ENCODE measurements around the gene C3orf52. TPM values are rescaled to one million over a fixed set of nuclear protein-coding genes. Genes with fewer than 3 reads are reported as not detected.

Gene C3orf52
- total and polyA plus RNA-seq, 2 donors (not counting 1 experiment from before 2014, with no cell fraction given), result 1.5 to 1.8 TPM

DNA sequence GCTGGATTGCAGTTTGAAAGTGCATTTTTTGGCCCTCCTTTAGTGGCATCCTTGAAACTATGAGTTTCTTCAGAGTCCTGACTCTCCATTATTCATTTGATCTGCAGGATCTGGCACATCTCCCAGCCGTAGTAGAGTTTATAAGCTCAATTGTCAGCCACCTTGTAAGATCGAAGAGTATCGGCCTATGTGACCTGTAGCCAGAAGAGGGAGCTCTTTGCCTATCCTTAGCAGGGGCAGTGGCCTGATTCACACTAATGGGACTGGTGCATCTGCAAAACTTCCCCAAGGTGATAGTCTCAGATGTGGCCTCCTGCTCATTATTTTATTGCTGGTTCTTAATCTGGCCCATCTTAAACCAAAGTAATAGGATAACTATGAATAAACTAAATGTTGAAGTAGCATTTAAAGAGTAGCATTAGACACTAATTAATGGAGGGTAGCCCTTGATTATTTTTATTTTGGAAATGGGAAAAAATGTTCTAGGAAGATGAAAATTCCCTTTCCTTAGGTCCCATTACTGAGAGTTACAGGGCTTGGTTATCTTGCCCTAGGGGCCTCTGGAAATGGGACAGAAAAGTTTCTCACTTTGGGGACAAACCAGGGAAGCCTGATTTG is 25.7 kb downstream of the C3orf52 start:
- H3K27me3 ChIP-seq (ENCODE audit: control insufficient read depth, insufficient read depth, low read length), result no peaks in the 10 kb centered on the region
- no peaks in the 10 kb centered on the region for H3K4me1 ChIP-seq (ENCODE audit: control insufficient read depth, extremely low read depth, insufficient read depth, low read length)
- TF ChIP-seq EZH2 (IDR thresholded peaks at IDR 0.05; ENCODE audit: low read length, missing control alignments), result no peak
- TF ChIP-seq, protein P1, sequence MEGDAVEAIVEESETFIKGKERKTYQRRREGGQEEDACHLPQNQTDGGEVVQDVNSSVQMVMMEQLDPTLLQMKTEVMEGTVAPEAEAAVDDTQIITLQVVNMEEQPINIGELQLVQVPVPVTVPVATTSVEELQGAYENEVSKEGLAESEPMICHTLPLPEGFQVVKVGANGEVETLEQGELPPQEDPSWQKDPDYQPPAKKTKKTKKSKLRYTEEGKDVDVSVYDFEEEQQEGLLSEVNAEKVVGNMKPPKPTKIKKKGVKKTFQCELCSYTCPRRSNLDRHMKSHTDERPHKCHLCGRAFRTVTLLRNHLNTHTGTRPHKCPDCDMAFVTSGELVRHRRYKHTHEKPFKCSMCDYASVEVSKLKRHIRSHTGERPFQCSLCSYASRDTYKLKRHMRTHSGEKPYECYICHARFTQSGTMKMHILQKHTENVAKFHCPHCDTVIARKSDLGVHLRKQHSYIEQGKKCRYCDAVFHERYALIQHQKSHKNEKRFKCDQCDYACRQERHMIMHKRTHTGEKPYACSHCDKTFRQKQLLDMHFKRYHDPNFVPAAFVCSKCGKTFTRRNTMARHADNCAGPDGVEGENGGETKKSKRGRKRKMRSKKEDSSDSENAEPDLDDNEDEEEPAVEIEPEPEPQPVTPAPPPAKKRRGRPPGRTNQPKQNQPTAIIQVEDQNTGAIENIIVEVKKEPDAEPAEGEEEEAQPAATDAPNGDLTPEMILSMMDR (conservative IDR thresholded peaks at IDR 0.05 in 1 of 2, IDR thresholded peaks at IDR 0.05 in 1 of 2; ENCODE audit: low read depth in 1 of 2, low read length in 2 of 2), result peak; percentile 78 to 91
- DNase-seq (ENCODE audit: low read depth in 2 of 2), result peak; percentile 58 to 76
- no peaks in the 10 kb centered on the region for H3K36me3 ChIP-seq (ENCODE audit: control insufficient read depth, insufficient read depth, low read length)
- no peaks in the 10 kb centered on the region for H3K9me3 ChIP-seq (ENCODE audit: control insufficient read depth, insufficient read depth, low read depth, low read length)
- H3K79me2 ChIP-seq (ENCODE audit: control insufficient read depth, insufficient read depth, low read length), result no peaks in the 10 kb centered on the region
- H4K20me1 ChIP-seq (ENCODE audit: control insufficient read depth, extremely low read depth, insufficient read depth, low read length), result no peaks in the 10 kb centered on the region
- no peak overlapping the region for H3K4me2 ChIP-seq (ENCODE audit: extremely low read depth, insufficient read depth, low read length)
- no peak overlapping the region for H3K9ac ChIP-seq (ENCODE audit: insufficient read depth, low read length)
- no peak overlapping the region for H3K4me3 ChIP-seq (replicated peaks in 1 of 4; ENCODE audit: control extremely low read depth in 1 of 4, insufficient read depth in 1 of 4, low read depth in 3 of 4, low read length in 4 of 4)
- no peak overlapping the region for H2AFZ ChIP-seq (ENCODE audit: low read length)
- H3K27ac ChIP-seq (ENCODE audit: insufficient read depth, low read length), result no peak overlapping the region

DNA sequence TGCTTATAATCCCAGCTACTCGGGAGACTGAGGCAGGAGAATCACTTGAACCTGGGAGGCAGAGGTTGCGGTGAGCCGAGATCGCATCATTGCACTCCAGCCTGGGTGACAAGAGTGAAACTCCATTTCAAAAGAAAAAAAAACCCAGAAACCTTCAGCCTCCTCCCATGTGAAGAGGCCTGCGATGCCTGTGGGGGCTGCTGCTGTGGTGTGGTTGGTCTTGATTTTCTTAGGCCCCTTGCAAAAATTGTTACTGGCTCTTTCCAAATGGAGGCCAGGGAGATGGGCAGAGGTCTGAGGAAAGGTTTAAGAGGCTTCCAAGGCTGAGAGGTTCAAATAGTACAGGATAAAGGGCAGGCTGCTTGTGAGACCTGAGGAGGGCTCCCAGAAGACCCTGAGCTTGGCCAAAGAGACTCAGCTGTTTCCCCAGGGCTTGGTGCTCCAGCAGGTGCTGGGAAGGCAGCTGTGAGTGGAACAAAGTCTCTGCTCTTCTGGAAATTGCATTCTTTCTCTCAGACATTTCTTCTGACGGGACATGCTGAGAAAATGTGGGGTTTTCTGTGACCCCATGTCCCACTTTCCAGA is 28.5 kb downstream of the C3orf52 start:
- Histone ChIP-seq H3K4me1 (ENCODE audit: control insufficient read depth, extremely low read depth, insufficient read depth, low read length) (no peaks in the 10 kb centered on the region), H3K27ac (ENCODE audit: insufficient read depth, low read length) (no peak overlapping the region), H2AFZ (ENCODE audit: low read length) (no peak overlapping the region), H4K20me1 (ENCODE audit: control insufficient read depth, extremely low read depth, insufficient read depth, low read length) (no peaks in the 10 kb centered on the region), H3K27me3 (ENCODE audit: control insufficient read depth, insufficient read depth, low read length) (no peaks in the 10 kb centered on the region), H3K36me3 (ENCODE audit: control insufficient read depth, insufficient read depth, low read length) (no peaks in the 10 kb centered on the region), H3K9ac (ENCODE audit: insufficient read depth, low read length) (no peak overlapping the region), H3K79me2 (ENCODE audit: control insufficient read depth, insufficient read depth, low read length) (no peaks in the 10 kb centered on the region), H3K9me3 (ENCODE audit: control insufficient read depth, insufficient read depth, low read depth, low read length) (no peaks in the 10 kb centered on the region), H3K4me2 (ENCODE audit: extremely low read depth, insufficient read depth, low read length) (no peak overlapping the region), H3K4me3 (replicated peaks in 1 of 4; ENCODE audit: control extremely low read depth in 1 of 4, insufficient read depth in 1 of 4, low read depth in 3 of 4, low read length in 4 of 4) (no peak overlapping the region)
- TF ChIP-seq, protein P1 (conservative IDR thresholded peaks at IDR 0.05 in 1 of 2, IDR thresholded peaks at IDR 0.05 in 1 of 2; ENCODE audit: low read depth in 1 of 2, low read length in 2 of 2), result no peak
- TF ChIP-seq EZH2 (IDR thresholded peaks at IDR 0.05; ENCODE audit: low read length, missing control alignments), result no peak
- DNase-seq (ENCODE audit: low read depth in 2 of 2), result no peak

- DNase-seq (ENCODE audit: low read depth in 2 of 2), result no peak
- H2AFZ ChIP-seq (ENCODE audit: low read length), result no peak overlapping the region
- no peaks in the 10 kb centered on the region for H3K4me1 ChIP-seq (ENCODE audit: control insufficient read depth, extremely low read depth, insufficient read depth, low read length)
- TF ChIP-seq EZH2 (IDR thresholded peaks at IDR 0.05; ENCODE audit: low read length, missing control alignments), result no peak
- TF ChIP-seq, protein P1 (conservative IDR thresholded peaks at IDR 0.05 in 1 of 2, IDR thresholded peaks at IDR 0.05 in 1 of 2; ENCODE audit: low read depth in 1 of 2, low read length in 2 of 2), result no peak
- H3K36me3 ChIP-seq (ENCODE audit: control insufficient read depth, insufficient read depth, low read length), result no peaks in the 10 kb centered on the region
- H3K9ac ChIP-seq (ENCODE audit: insufficient read depth, low read length), result no peak overlapping the region
- no peaks in the 10 kb centered on the region for H3K79me2 ChIP-seq (ENCODE audit: control insufficient read depth, insufficient read depth, low read length)
- no peak overlapping the region for H3K4me2 ChIP-seq (ENCODE audit: extremely low read depth, insufficient read depth, low read length)
- no peak overlapping the region for H3K4me3 ChIP-seq (replicated peaks in 1 of 4; ENCODE audit: control extremely low read depth in 1 of 4, insufficient read depth in 1 of 4, low read depth in 3 of 4, low read length in 4 of 4)
- H3K9me3 ChIP-seq (ENCODE audit: control insufficient read depth, insufficient read depth, low read depth, low read length), result no peaks in the 10 kb centered on the region
- H3K27me3 ChIP-seq (ENCODE audit: control insufficient read depth, insufficient read depth, low read length), result no peaks in the 10 kb centered on the region
- no peaks in the 10 kb centered on the region for H4K20me1 ChIP-seq (ENCODE audit: control insufficient read depth, extremely low read depth, insufficient read depth, low read length)
- no peak overlapping the region for H3K27ac ChIP-seq (ENCODE audit: insufficient read depth, low read length)
These were observed 29.1 kb downstream of the C3orf52 start for GRCh38 chr3:112115161-112115739.

Data from fibroblast of lung (primary cell).